CD14-positive monocyte (primary cell): ENCODE measurements around the gene FBN2. TPM values are rescaled to one million over a fixed set of nuclear protein-coding genes. Genes with fewer than 3 reads are reported as not detected.

Source experiments
- DNase-seq, 3 donors: peaks; one replicate each; pipeline ENCODE4 v3.0.0-alpha.2; 2011 to 2022
- H2AFZ ChIP-seq: 2 replicates; pipeline ENCODE4 v1.6.0; 2012; ENCODE audit warnings: mild to moderate bottlenecking, low read depth, low read length, inconsistent platforms; ENCODE audit not compliant: insufficient read depth, poor library complexity, severe bottlenecking
- H3K27ac ChIP-seq, 2 donors: 1 replicate in 1 of 2; 2 replicates in 1 of 2; pipeline ENCODE4 v1.5.1; 2012 to 2013; ENCODE audit warnings: low read length in 2 of 2, control low read depth in 1 of 2, inconsistent platforms in 1 of 2, low read depth in 1 of 2, mild to moderate bottlenecking in 1 of 2
- H3K27me3 ChIP-seq, 2 donors: one replicate each; pipeline versions ENCODE4 v1.6.0 to v1.6.1; 2011 to 2013; ENCODE audit warnings: low read length in 2 of 2; ENCODE audit not compliant: control insufficient read depth in 2 of 2, insufficient read depth in 2 of 2
- H3K36me3 ChIP-seq, 2 donors: replicated peaks in 1 of 2; 1 replicate in 1 of 2; 2 replicates in 1 of 2; pipeline versions ENCODE4 v1.5.1 to v1.6.1; 2012 to 2013; ENCODE audit warnings: low read length in 2 of 2, control low read depth in 1 of 2, inconsistent platforms in 1 of 2, mild to moderate bottlenecking in 1 of 2; ENCODE audit not compliant: insufficient read depth in 2 of 2, control insufficient read depth in 1 of 2
- H3K4me1 ChIP-seq, 2 donors: 1 replicate in 1 of 2; 2 replicates in 1 of 2; pipeline versions ENCODE4 v1.5.1 to v1.6.1; 2012 to 2013; ENCODE audit warnings: low read length in 2 of 2, control low read depth in 1 of 2, inconsistent platforms in 1 of 2, mild to moderate bottlenecking in 1 of 2, moderate library complexity in 1 of 2; ENCODE audit not compliant: insufficient read depth in 2 of 2, control insufficient read depth in 1 of 2
- H3K4me2 ChIP-seq: replicated peaks from 2 replicates; pipeline ENCODE3; 2012; ENCODE audit warnings: low read length, moderate library complexity, mild to moderate bottlenecking; ENCODE audit not compliant: poor library complexity, severe bottlenecking; ENCODE audit errors: extremely low read depth
- H3K4me3 ChIP-seq, 3 experiments: fragments of 200-600 bp in 1 of 3; sonication (generic) in 1 of 3; replicated peaks in 1 of 3; 1 replicate in 2 of 3; 2 replicates in 1 of 3; pipeline ENCODE4 v1.5.1; 2011 to 2013; ENCODE audit warnings: low read length in 3 of 3, mild to moderate bottlenecking in 3 of 3, control low read depth in 2 of 3, low read depth in 2 of 3, inconsistent platforms in 1 of 3, moderate library complexity in 1 of 3
- H3K79me2 ChIP-seq: 2 replicates; pipeline ENCODE4 v1.6.0; 2012; ENCODE audit warnings: mild to moderate bottlenecking, control low read depth, inconsistent platforms, low read length, moderate library complexity; ENCODE audit not compliant: insufficient read depth
- H3K9ac ChIP-seq: 2 replicates; pipeline ENCODE4 v1.6.0; 2017; ENCODE audit warnings: low read length, mild to moderate bottlenecking; ENCODE audit not compliant: insufficient read depth, poor library complexity, severe bottlenecking
- H3K9me3 ChIP-seq, 2 donors: replicated peaks in 1 of 2; 1 replicate in 1 of 2; 2 replicates in 1 of 2; pipeline versions ENCODE4 v1.5.1 to v1.6.1; 2012 to 2013; ENCODE audit warnings: low read length in 2 of 2, control low read depth in 1 of 2; ENCODE audit not compliant: control insufficient read depth in 1 of 2, insufficient read depth in 1 of 2
- H4K20me1 ChIP-seq: 2 replicates; pipeline ENCODE4 v1.6.0; 2012; ENCODE audit warnings: mild to moderate bottlenecking, low read length, control low read depth, moderate library complexity; ENCODE audit not compliant: insufficient read depth
- H3K27ac Mint-ChIP-seq, 7 donors: one replicate each; pipeline ENCODE4 v1.8.0; 2020; ENCODE audit warnings: mild to moderate bottlenecking in 7 of 7, mixed read lengths in 7 of 7, moderate library complexity in 6 of 7, inconsistent platforms in 2 of 7
- H3K27me3 Mint-ChIP-seq, 3 donors: one replicate each; pipeline ENCODE4 v1.8.0; 2021 to 2022; ENCODE audit warnings: low read depth in 3 of 3, mild to moderate bottlenecking in 3 of 3, mixed read lengths in 3 of 3, moderate library complexity in 3 of 3, inconsistent platforms in 1 of 3
- H3K36me3 Mint-ChIP-seq, 2 donors: one replicate each; pipeline ENCODE4 v1.8.0; 2020; ENCODE audit warnings: mixed read lengths in 2 of 2, inconsistent platforms in 1 of 2, mild to moderate bottlenecking in 1 of 2
- H3K4me1 Mint-ChIP-seq: one replicate; pipeline ENCODE4 v1.8.0; 2020; ENCODE audit warnings: mild to moderate bottlenecking, mixed read lengths
- H3K4me3 Mint-ChIP-seq, 2 donors: one replicate each; pipeline ENCODE4 v1.8.0; 2020; ENCODE audit warnings: mild to moderate bottlenecking in 2 of 2, mixed read lengths in 2 of 2, moderate library complexity in 1 of 2
- H3K9me3 Mint-ChIP-seq, 7 donors: one replicate each; pipeline ENCODE4 v1.8.0; 2020 to 2022; ENCODE audit warnings: mixed read lengths in 7 of 7, mild to moderate bottlenecking in 6 of 7, moderate library complexity in 6 of 7, inconsistent platforms in 2 of 7
- CTCF ChIP-seq: fragments of 200-600 bp; IDR thresholded peaks from one replicate; pipeline ENCODE4 v1.8.0; 2022; ENCODE audit warnings: antibody characterized with exemption, mild to moderate bottlenecking
- WGBS: methylation state at CpG from one replicate; pipeline ENCODE4 v1.1.5; 2013; ENCODE audit warnings: missing lambda C conversion rate; ENCODE audit not compliant: insufficient coverage; 5-methylcytosine and 5-hydroxymethylcytosine counted together
- intact Hi-C, 2 donors: fragments of 100-400 bp; cut with micrococcal nuclease; formaldehyde crosslinking; loops; one replicate each; pipeline versions ENCODE4 v1.15.0 to v1.15.1; 2023
- polyA plus RNA-seq, 3 donors: library from polyadenylated mRNA; depleted of rRNA in 1 of 3; unstranded in 2 of 3; stranded (reverse) in 1 of 3; fragments of 300-500 nt in 2 of 3; fragments of >200 nt in 1 of 3; fragmentation: Illumina TruSeq in 2 of 3; gene quantifications; 1 replicate in 2 of 3; 2 replicates in 1 of 3; pipeline ENCODE4 v1.2.3, GENCODE V29; 2012 to 2021

Gene FBN2
- polyA plus RNA-seq, 3 donors: 0.85 to 19.3 (median 4.2) TPM

GRCh38 chr5:128490761-128491160 is 47.3 kb downstream of the FBN2 start:
- Histone ChIP-seq H3K79me2 (peaks cover 5% of the 10 kb centered on the region), H3K36me3 (no peaks in the 10 kb centered on the region), H3K4me3 (no peak overlapping the region), H2AFZ (no peak overlapping the region), H3K4me2 (no peak overlapping the region), H3K9me3 (no peaks in the 10 kb centered on the region), H3K27me3 (no peaks in the 10 kb centered on the region), H3K27ac (no peak overlapping the region), H3K9ac (no peak overlapping the region), H4K20me1 (peaks cover 22% of the 10 kb centered on the region), H3K4me1 (no peaks in the 10 kb centered on the region)
- H3K4me3 Mint-ChIP-seq: no peak overlapping the region
- DNase-seq: no peak
- intact Hi-C loops: loop anchor here (10.0 kb wide), 1 partner anchor 276 kb away; no protein-coding TSS in a partner anchor
- H3K36me3 Mint-ChIP-seq: peaks cover 4 to 7% of the 10 kb centered on the region in 2 donors
- no peak for TF ChIP-seq CTCF
- no CpG with 5 or more reads among the region's 1 CpG for WGBS
- H3K27ac Mint-ChIP-seq: no peak overlapping the region
- peaks cover 6% of the 10 kb centered on the region for H3K4me1 Mint-ChIP-seq
- peaks cover 0 to 6% (median 2%) of the 10 kb centered on the region in 7 donors for H3K9me3 Mint-ChIP-seq
- H3K27me3 Mint-ChIP-seq: no peaks in the 10 kb centered on the region

- Histone ChIP-seq H3K4me3 (no peak overlapping the region), H3K9me3 (no peaks in the 10 kb centered on the region), H3K27me3 (no peaks in the 10 kb centered on the region), H2AFZ (no peak overlapping the region), H3K4me1 (no peaks in the 10 kb centered on the region), H3K36me3 (no peaks in the 10 kb centered on the region), H4K20me1 (peaks cover 17% of the 10 kb centered on the region), H3K9ac (no peak overlapping the region), H3K79me2 (no peaks in the 10 kb centered on the region), H3K4me2 (no peak overlapping the region), H3K27ac (no peak overlapping the region)
- Mint-ChIP-seq H3K4me1 (peaks cover 8% of the 10 kb centered on the region), H3K36me3 (no peaks in the 10 kb centered on the region), H3K27me3 (no peaks in the 10 kb centered on the region), H3K4me3 (no peak overlapping the region), H3K27ac (no peak overlapping the region), H3K9me3 (peaks cover 0 to 2% (median 0%) of the 10 kb centered on the region in 7 donors)
- TF ChIP-seq CTCF: no peak
- DNase-seq: no peak
- intact Hi-C loops: no loop called here
- 100% methylated on average over 1 of the region's 3 CpGs for WGBS
These were observed 51.0 kb downstream of the FBN2 start for GRCh38 chr5:128487041-128487440.
